Endothelial cell of umbilical vein (primary cell): ENCODE data around the gene NFIA. TPM values are rescaled to one million over a fixed set of nuclear protein-coding genes. Genes with fewer than 3 reads are reported as not detected.

Source experiments
- BruUV-seq: library from RNA; stranded (reverse); fragments of 400-500 nt; replicated peaks from 2 replicates; lab custom pipeline; 2021; lab: Mats Ljungman, UMichigan
- CTCF ChIA-PET: fragments of 300-600, 350-600 bp; sonication (Branson Sonifier 250); formaldehyde crosslinking; loops from one replicate; lab custom pipeline; 2021; ENCODE audit warnings: antibody characterized with exemption, inconsistent platforms; lab: Charles Lee
- POLR2A ChIA-PET: fragments of 300-600, 350-600 bp; sonication (Branson Sonifier 250); formaldehyde crosslinking; loops from one replicate; lab custom pipeline; 2021; ENCODE audit warnings: antibody characterized with exemption, inconsistent platforms; lab: Charles Lee
- DNase-seq: peaks from one replicate; pipeline ENCODE4 v3.0.0-alpha.2; 2011; ENCODE audit warnings: low read depth, low spot score
- FAIRE-seq: peaks from 2 replicates; lab custom pipeline; 2011; peaks lifted over from hg19 to GRCh38; lab: Jason Lieb, UNC
- H2AFZ ChIP-seq: 2 replicates; pipeline ENCODE4 v1.6.0; 2012; ENCODE audit warnings: low read depth, low read length, control low read depth, inconsistent platforms
- H3K27ac ChIP-seq: 2 replicates; pipeline ENCODE4 v1.5.1; 2011; ENCODE audit warnings: low read depth, mild to moderate bottlenecking, control low read depth, low read length, moderate library complexity; ENCODE audit not compliant: insufficient read depth
- H3K27me3 ChIP-seq, 2 experiments: 2 replicates each; pipeline versions ENCODE4 v1.6.0 to v1.6.1; 2011; ENCODE audit warnings: low read length in 2 of 2, mixed read lengths in 1 of 2; ENCODE audit not compliant: control insufficient read depth in 2 of 2, insufficient read depth in 2 of 2
- H3K36me3 ChIP-seq, 2 experiments: 2 replicates in 1 of 2; 3 replicates in 1 of 2; pipeline ENCODE4 v1.5.1; 2011; ENCODE audit warnings: low read length in 2 of 2, mild to moderate bottlenecking in 1 of 2, moderate library complexity in 1 of 2; ENCODE audit not compliant: control insufficient read depth in 2 of 2, insufficient read depth in 2 of 2; ENCODE audit errors: extremely low read depth in 1 of 2
- H3K4me1 ChIP-seq: 3 replicates; pipeline ENCODE4 v1.5.1; 2011; ENCODE audit warnings: mild to moderate bottlenecking, low read length; ENCODE audit not compliant: control insufficient read depth, insufficient read depth; ENCODE audit errors: extremely low read depth
- H3K4me2 ChIP-seq: 2 replicates; pipeline ENCODE4 v1.6.1; 2011; ENCODE audit warnings: low read length, control low read depth, mixed read lengths; ENCODE audit not compliant: insufficient read depth
- H3K4me3 ChIP-seq, 3 experiments: fragments of 200-600 bp in 1 of 3; sonication (generic), shearing (Covaris generic) in 1 of 3; replicated peaks in 1 of 3; 2 replicates each; pipeline ENCODE4 v1.5.1; 2011 to 2016; ENCODE audit warnings: control low read depth in 3 of 3, low read length in 3 of 3, mild to moderate bottlenecking in 2 of 3, inconsistent platforms in 1 of 3, low read depth in 1 of 3, moderate library complexity in 1 of 3; ENCODE audit not compliant: insufficient read depth in 1 of 3
- H3K79me2 ChIP-seq: 2 replicates; pipeline ENCODE4 v1.6.0; 2012; ENCODE audit warnings: low read length, inconsistent platforms; ENCODE audit not compliant: control insufficient read depth, insufficient read depth
- H3K9ac ChIP-seq: replicated peaks from 2 replicates; pipeline ENCODE3; 2011; ENCODE audit warnings: low read length, control low read depth; ENCODE audit not compliant: insufficient read depth; ENCODE audit errors: extremely low read depth
- H3K9me1 ChIP-seq: replicated peaks from 3 replicates; pipeline ENCODE4 v1.6.0; 2011; ENCODE audit warnings: mild to moderate bottlenecking, low read length; ENCODE audit not compliant: control insufficient read depth, insufficient read depth; ENCODE audit errors: extremely low read depth
- H3K9me3 ChIP-seq: replicated peaks from 2 replicates; pipeline ENCODE4 v1.5.1; 2012; ENCODE audit warnings: low read length, inconsistent platforms; ENCODE audit not compliant: control insufficient read depth, insufficient read depth
- H4K20me1 ChIP-seq: replicated peaks from 2 replicates; pipeline ENCODE3; 2011; ENCODE audit warnings: mild to moderate bottlenecking, low read length; ENCODE audit not compliant: control insufficient read depth, insufficient read depth; ENCODE audit errors: extremely low read depth
- EZH2 ChIP-seq: IDR thresholded peaks from 2 replicates; pipeline ENCODE4 v1.6.1; 2012; ENCODE audit warnings: borderline replicate concordance, low read depth, mild to moderate bottlenecking, moderate library complexity, low read length, inconsistent platforms; ENCODE audit not compliant: severe bottlenecking
- FOS ChIP-seq: IDR thresholded peaks from 2 replicates; pipeline ENCODE4 v1.6.1; 2011; ENCODE audit warnings: mild to moderate bottlenecking, low read length, moderate library complexity, borderline replicate concordance; ENCODE audit not compliant: insufficient read depth
- GATA2 ChIP-seq: IDR thresholded peaks from 2 replicates; pipeline ENCODE4 v1.7.0; 2011; ENCODE audit warnings: low read depth, mild to moderate bottlenecking, moderate library complexity, mixed read lengths, low read length; ENCODE audit not compliant: insufficient read length, insufficient read depth
- JUN ChIP-seq: IDR thresholded peaks from 2 replicates; pipeline ENCODE4 v1.6.1; 2011; ENCODE audit warnings: borderline replicate concordance, low read depth; ENCODE audit not compliant: insufficient read length, insufficient read depth
- MYC ChIP-seq: IDR thresholded peaks from one replicate; pipeline ENCODE4 v1.6.1; 2011; ENCODE audit warnings: mild to moderate bottlenecking, low read depth, low read length
- POLR2A ChIP-seq: IDR thresholded peaks from 2 replicates; pipeline ENCODE4 v1.6.1; 2012; ENCODE audit warnings: low read depth, mild to moderate bottlenecking, control low read depth, low read length
- POLR2AphosphoS5 ChIP-seq: IDR thresholded peaks from 2 replicates; pipeline ENCODE4 v1.6.1; 2012; ENCODE audit warnings: low read depth, mild to moderate bottlenecking, control low read depth, low read length, moderate library complexity; ENCODE audit not compliant: insufficient read depth
- dilution Hi-C: fragments of 300-500 bp; cut with MboI; formaldehyde crosslinking; loops from one replicate; pipeline ENCODE4 v1.15.0; 2019; ENCODE audit warnings: low sequenced_read_pairs; ENCODE audit not compliant: extremely low pct_ligation_motif_present
- intact Hi-C: fragments of 100-400 bp; cut with micrococcal nuclease; formaldehyde crosslinking; loops from one replicate; pipeline ENCODE4 v1.10.0; 2022
- polyA plus RNA-seq, 4 experiments: library from polyadenylated mRNA; depleted of rRNA in 3 of 4; stranded (reverse) in 3 of 4; unstranded in 1 of 4; fragments of >200 nt; gene quantifications; 2 replicates each; pipeline versions ENCODE4 v1.2.1 to v1.2.3, GENCODE V29; 2011 to 2012; ENCODE audit warnings: missing spikeins in 1 of 4
- total RNA-seq: library from RNA; stranded (reverse); gene quantifications from 2 replicates; pipeline ENCODE4 v1.2.3, GENCODE V29; 2021
- TF ChIP-seq, protein P1 (sequence below), 2 donors: IDR thresholded peaks; 1 replicate in 1 of 2; 2 replicates in 1 of 2; pipeline ENCODE4 v1.5.1; 2011; ENCODE audit warnings: low read length in 2 of 2, mild to moderate bottlenecking in 2 of 2, moderate library complexity in 2 of 2, control low read depth in 1 of 2, inconsistent platforms in 1 of 2, low read depth in 1 of 2; ENCODE audit not compliant: insufficient read depth in 1 of 2; ENCODE audit errors: extremely low read depth in 1 of 2
- TF ChIP-seq, protein P2 (sequence below): IDR thresholded peaks from 2 replicates; pipeline ENCODE4 v1.6.1; 2011; ENCODE audit not compliant: insufficient read depth, insufficient read length

The NFIA gene
- total and polyA plus RNA-seq, 2 donors (not counting 3 experiments of a cell fraction or from before 2014, with no cell fraction given): 25.5 to 47.0 TPM

DNA sequence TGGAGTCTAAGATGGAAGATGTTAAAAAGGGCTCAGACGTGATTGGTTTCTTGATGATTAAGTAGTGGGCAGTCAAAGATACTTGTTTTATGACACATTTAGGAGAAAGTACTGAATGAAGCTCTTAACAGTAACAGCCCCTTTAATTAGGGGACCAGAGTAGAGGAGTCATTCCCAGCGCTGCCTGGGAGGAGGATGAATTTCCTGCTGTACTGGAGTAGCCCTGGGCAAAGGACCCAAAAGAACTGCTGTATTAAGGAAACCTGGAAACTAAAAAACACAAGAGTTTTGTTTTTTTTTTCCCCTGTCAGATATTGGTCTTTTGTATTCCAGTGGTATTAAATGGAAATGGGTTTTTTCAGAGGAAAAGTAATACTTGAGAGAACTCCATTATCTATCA, 126.5 kb downstream of the NFIA start:
- no peak overlapping the region for H3K4me3 ChIP-seq
- no peaks in the 10 kb centered on the region for H4K20me1 ChIP-seq
- no TSS peak for BruUV-seq
- peak; percentile 31 for FAIRE-seq
- ChIA-PET POLR2A (no interaction called here), CTCF (interaction anchor here (0.8 to 1.7 kb wide), 6 partner anchors 9 to 159 kb away, joined by 3 to 5 read pairs (median 3); no protein-coding TSS in a partner anchor)
- TF ChIP-seq, protein P1, sequence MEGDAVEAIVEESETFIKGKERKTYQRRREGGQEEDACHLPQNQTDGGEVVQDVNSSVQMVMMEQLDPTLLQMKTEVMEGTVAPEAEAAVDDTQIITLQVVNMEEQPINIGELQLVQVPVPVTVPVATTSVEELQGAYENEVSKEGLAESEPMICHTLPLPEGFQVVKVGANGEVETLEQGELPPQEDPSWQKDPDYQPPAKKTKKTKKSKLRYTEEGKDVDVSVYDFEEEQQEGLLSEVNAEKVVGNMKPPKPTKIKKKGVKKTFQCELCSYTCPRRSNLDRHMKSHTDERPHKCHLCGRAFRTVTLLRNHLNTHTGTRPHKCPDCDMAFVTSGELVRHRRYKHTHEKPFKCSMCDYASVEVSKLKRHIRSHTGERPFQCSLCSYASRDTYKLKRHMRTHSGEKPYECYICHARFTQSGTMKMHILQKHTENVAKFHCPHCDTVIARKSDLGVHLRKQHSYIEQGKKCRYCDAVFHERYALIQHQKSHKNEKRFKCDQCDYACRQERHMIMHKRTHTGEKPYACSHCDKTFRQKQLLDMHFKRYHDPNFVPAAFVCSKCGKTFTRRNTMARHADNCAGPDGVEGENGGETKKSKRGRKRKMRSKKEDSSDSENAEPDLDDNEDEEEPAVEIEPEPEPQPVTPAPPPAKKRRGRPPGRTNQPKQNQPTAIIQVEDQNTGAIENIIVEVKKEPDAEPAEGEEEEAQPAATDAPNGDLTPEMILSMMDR (IDR thresholded peaks at IDR 0.05; ENCODE audit: extremely low read depth in 1 of 2, insufficient read depth in 1 of 2, low read depth in 1 of 2, low read length in 2 of 2): no peak
- TF ChIP-seq POLR2AphosphoS5: no peak
- no peak for TF ChIP-seq GATA2
- no peak for TF ChIP-seq POLR2A
- no peak for TF ChIP-seq EZH2
- TF ChIP-seq JUN: no peak
- TF ChIP-seq MYC: no peak
- no peak for TF ChIP-seq FOS
- TF ChIP-seq, protein P2, sequence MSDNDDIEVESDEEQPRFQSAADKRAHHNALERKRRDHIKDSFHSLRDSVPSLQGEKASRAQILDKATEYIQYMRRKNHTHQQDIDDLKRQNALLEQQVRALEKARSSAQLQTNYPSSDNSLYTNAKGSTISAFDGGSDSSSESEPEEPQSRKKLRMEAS: no peak
- no peak overlapping the region for H3K4me2 ChIP-seq
- no peaks in the 10 kb centered on the region for H3K9me1 ChIP-seq
- H3K27ac ChIP-seq: no peak overlapping the region
- no peaks in the 10 kb centered on the region for H3K36me3 ChIP-seq
- no peaks in the 10 kb centered on the region for H3K9me3 ChIP-seq
- no peak overlapping the region for H2AFZ ChIP-seq
- no peaks in the 10 kb centered on the region for H3K27me3 ChIP-seq
- dilution Hi-C loops: no loop called here
- DNase-seq: peak; percentile 22
- no peak overlapping the region for H3K9ac ChIP-seq
- H3K79me2 ChIP-seq: peaks cover 2% of the 10 kb centered on the region
- no peaks in the 10 kb centered on the region for H3K4me1 ChIP-seq
- intact Hi-C loops: no loop called here
